Measurements from ENCODE around the gene PDS5B.
A peak's percentile ranks its signal among the peaks of the same experiment; 100 is the strongest.

The PDS5B gene

DNA sequence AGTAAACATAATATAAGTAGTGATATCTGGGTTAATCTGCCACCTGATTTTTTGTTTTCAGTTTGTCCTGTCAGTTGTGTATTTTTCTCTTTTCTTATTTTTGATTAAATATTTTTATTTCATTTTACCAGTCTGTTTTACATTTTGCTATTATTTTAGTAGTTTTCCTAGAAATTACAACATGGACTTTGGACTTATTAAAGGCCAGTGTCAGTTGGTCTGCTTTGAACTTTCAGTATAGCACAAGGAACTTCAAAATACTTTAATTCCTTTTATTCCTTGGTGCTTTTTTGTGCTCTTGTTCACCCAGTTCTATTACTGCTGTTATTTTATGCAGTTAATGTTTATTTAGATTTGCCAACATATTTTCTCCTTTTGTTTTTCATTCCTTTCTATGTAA, 149.6 kb downstream of the PDS5B start:
- H3K4me3 ChIP-seq (ENCODE audit: low read length) = no peak overlapping the region
- no peaks in the 10 kb centered on the region for H3K27me3 ChIP-seq (ENCODE audit: control insufficient read depth, insufficient read depth, low read length)
- H3K4me1 ChIP-seq (ENCODE audit: control insufficient read depth, insufficient read depth, low read length) = peaks cover 28% of the 10 kb centered on the region
- no peaks in the 10 kb centered on the region for H3K9me3 ChIP-seq (replicated peaks; ENCODE audit: low read length)
- H3K36me3 ChIP-seq (ENCODE audit: insufficient read depth, low read length) = no peaks in the 10 kb centered on the region
- no peak overlapping the region for H3K9ac ChIP-seq (ENCODE audit: low read depth, low read length)
- H3K4me2 ChIP-seq (ENCODE audit: low read length) = no peak overlapping the region

DNA sequence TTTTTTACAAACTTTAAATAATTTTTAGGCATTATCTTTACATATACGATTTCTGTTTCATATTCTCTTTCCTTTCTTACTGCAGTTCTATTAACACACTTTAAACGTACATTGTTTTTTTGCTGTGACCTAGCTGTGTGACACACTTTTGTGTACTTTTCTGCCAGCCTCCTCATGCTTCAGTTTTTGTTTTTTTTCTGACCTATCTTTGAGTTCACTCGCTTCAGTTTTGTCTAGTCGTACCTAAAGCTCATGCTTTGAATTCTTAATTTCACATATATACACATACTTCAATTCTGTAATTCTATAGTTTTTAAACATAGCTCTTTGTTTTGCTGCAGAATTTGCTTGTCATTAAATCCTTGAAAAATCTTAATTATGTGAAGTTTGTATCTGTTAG, 150.4 kb downstream of the PDS5B start:
- Histone ChIP-seq H3K36me3 (ENCODE audit: insufficient read depth, low read length) (no peaks in the 10 kb centered on the region), H3K27me3 (ENCODE audit: control insufficient read depth, insufficient read depth, low read length) (no peaks in the 10 kb centered on the region), H3K9ac (ENCODE audit: low read depth, low read length) (peak overlapping the region; percentile 82), H3K4me1 (ENCODE audit: control insufficient read depth, insufficient read depth, low read length) (peaks cover 21% of the 10 kb centered on the region), H3K4me3 (ENCODE audit: low read length) (peak overlapping the region; percentile 65), H3K4me2 (ENCODE audit: low read length) (peak overlapping the region; percentile 87), H3K9me3 (replicated peaks; ENCODE audit: low read length) (no peaks in the 10 kb centered on the region)

DNA sequence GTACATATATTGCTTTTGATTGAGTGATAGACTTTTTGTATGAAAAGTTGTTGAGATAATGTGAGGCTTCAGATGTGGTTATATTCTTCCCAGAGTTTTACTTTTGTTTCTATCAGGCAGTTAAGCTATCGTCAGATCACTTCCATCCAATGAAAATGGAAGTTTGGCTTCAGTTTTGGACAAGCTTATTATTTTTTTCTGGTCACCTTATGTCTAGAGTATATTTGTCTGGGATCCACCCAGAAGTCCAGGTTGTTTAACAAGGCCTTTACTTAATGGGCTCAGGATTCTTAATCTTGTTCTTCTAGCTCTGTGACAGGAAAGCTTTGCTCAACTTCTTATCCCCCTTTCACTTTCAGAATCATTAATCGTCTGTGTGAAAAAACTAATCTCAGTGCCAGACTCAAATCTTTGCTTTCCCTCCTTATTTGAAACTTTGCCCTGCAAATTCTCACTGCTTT, 150.9 kb downstream of the PDS5B start:
- no peaks in the 10 kb centered on the region for H3K27me3 ChIP-seq (ENCODE audit: control insufficient read depth, insufficient read depth, low read length)
- H3K4me3 ChIP-seq (ENCODE audit: low read length) = peak overlapping the region; percentile 65
- H3K36me3 ChIP-seq (ENCODE audit: insufficient read depth, low read length) = no peaks in the 10 kb centered on the region
- no peaks in the 10 kb centered on the region for H3K9me3 ChIP-seq (replicated peaks; ENCODE audit: low read length)
- peaks cover 17% of the 10 kb centered on the region for H3K4me1 ChIP-seq (ENCODE audit: control insufficient read depth, insufficient read depth, low read length)
- H3K9ac ChIP-seq (ENCODE audit: low read depth, low read length) = peak overlapping the region; percentile 82
- H3K4me2 ChIP-seq (ENCODE audit: low read length) = peak overlapping the region; percentile 87

DNA sequence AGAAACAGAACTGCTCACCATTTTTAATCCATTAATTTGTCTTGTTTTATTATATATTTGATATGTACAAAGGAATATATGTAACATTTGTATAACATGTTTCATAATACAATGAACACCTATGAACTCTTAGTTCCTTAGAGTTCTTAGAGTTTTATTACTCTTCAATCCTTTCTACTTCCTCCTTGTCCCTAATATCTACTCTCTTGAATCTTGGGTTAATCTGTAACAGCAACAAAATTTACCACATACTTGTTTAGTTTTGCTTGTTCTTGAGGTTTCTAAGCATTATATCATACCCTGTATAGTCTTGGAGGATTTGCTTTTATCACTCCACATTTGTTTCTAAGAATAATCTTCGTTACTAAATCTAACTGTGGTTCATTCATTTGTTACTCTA, 151.4 kb downstream of the PDS5B start:
- Histone ChIP-seq H3K4me3 (ENCODE audit: low read length) (peak overlapping the region; percentile 65), H3K36me3 (ENCODE audit: insufficient read depth, low read length) (no peaks in the 10 kb centered on the region), H3K27me3 (ENCODE audit: control insufficient read depth, insufficient read depth, low read length) (no peaks in the 10 kb centered on the region), H3K4me2 (ENCODE audit: low read length) (peak overlapping the region; percentile 87), H3K4me1 (ENCODE audit: control insufficient read depth, insufficient read depth, low read length) (peaks cover 16% of the 10 kb centered on the region), H3K9me3 (replicated peaks; ENCODE audit: low read length) (no peaks in the 10 kb centered on the region), H3K9ac (ENCODE audit: low read depth, low read length) (peak overlapping the region; percentile 82)

DNA sequence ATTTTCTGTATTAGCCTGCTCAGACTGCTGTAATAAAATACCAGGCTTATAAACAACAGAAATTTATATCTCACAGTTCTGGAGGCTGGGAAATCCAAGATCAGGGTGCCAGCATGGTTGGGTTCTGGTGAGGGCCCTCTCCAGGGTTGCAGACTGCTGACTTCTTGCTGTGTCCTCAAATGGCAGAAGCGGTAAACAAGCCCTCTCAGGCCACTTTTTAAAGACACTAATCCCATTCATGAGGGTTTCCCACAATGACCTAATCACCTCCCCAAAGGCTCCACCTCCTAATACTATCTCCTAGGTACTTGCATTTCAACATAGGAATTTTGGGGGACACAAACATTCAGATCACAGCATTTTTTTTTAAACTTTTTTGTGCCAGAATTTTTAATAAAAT, 159.3 kb downstream of the PDS5B start:
- H3K27me3 ChIP-seq (ENCODE audit: control insufficient read depth, insufficient read depth, low read length) = no peaks in the 10 kb centered on the region
- H3K9me3 ChIP-seq (replicated peaks; ENCODE audit: low read length) = no peaks in the 10 kb centered on the region
- peaks cover 8% of the 10 kb centered on the region for H3K36me3 ChIP-seq (ENCODE audit: insufficient read depth, low read length)
- no peaks in the 10 kb centered on the region for H3K4me1 ChIP-seq (ENCODE audit: control insufficient read depth, insufficient read depth, low read length)
- H3K4me3 ChIP-seq (ENCODE audit: low read length) = no peak overlapping the region
- H3K4me2 ChIP-seq (ENCODE audit: low read length) = no peak overlapping the region
- no peak overlapping the region for H3K9ac ChIP-seq (ENCODE audit: low read depth, low read length)

DNA sequence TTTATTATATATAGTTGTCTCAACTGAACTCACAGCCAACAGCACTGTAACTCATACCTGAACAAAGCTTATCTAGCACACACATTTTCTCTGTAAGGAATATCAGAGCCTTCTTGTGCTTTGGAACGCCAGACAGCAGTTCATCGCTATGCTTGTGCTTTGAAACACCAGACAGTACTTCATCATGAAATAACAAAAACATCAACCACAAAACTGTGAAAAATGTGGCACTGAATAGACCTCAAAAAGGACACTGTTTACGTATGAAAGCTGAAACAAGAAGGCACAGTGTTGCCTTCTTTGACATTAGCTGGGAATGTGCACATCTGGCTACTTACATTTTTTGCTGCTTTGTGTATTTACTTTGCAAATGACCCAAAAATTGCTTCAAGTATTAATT, 160.2 kb downstream of the PDS5B start:
- H3K4me1 ChIP-seq (ENCODE audit: control insufficient read depth, insufficient read depth, low read length) = no peaks in the 10 kb centered on the region
- H3K4me3 ChIP-seq (ENCODE audit: low read length) = no peak overlapping the region
- peaks cover 8% of the 10 kb centered on the region for H3K36me3 ChIP-seq (ENCODE audit: insufficient read depth, low read length)
- no peaks in the 10 kb centered on the region for H3K27me3 ChIP-seq (ENCODE audit: control insufficient read depth, insufficient read depth, low read length)
- H3K9me3 ChIP-seq (replicated peaks; ENCODE audit: low read length) = no peaks in the 10 kb centered on the region
- H3K4me2 ChIP-seq (ENCODE audit: low read length) = no peak overlapping the region
- no peak overlapping the region for H3K9ac ChIP-seq (ENCODE audit: low read depth, low read length)

DNA sequence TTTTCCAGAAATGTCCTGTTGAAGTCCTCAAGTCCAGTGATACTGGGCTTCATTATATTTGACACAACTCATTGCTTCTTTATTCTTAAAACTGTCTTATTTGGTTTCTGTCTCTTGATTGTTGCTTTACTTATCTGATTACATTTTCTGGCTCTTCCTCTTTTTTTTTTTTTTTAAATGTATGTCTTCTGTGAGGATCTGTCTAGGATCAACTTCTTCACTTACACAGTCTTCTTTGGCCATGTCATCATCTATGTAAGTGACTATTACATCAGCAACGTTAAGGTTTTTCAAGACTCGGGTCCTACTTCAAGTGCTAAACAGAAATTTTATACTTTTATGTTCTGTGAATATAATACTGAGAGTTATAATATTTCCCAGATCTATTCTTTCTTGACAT, 162.1 kb downstream of the PDS5B start:
- H3K9ac ChIP-seq (ENCODE audit: low read depth, low read length) = no peak overlapping the region
- no peaks in the 10 kb centered on the region for H3K9me3 ChIP-seq (replicated peaks; ENCODE audit: low read length)

DNA sequence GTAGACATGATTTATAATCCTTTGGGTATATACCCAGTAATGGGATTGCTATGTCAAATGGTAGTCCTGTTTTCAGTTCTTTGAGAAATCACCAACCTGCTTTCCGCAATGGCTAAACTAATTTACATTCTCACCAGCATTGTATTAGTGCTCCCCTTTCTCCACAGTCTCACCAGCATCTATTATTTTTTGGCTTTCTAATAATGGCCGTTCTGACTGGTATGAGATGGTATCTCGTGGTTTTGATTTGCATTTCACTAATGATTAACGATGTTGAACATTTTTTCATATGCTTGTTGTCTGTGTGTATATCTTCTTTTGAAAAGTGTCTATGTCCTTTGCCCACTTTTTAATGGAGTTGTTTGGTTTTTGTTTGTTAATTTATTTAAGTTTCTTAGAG, 165.1 kb downstream of the PDS5B start:
- Histone ChIP-seq H3K4me2 (ENCODE audit: low read length) (no peak overlapping the region), H3K4me3 (ENCODE audit: low read length) (no peak overlapping the region), H3K27me3 (ENCODE audit: control insufficient read depth, insufficient read depth, low read length) (no peaks in the 10 kb centered on the region), H3K9me3 (replicated peaks; ENCODE audit: low read length) (no peaks in the 10 kb centered on the region), H3K4me1 (ENCODE audit: control insufficient read depth, insufficient read depth, low read length) (no peaks in the 10 kb centered on the region), H3K9ac (ENCODE audit: low read depth, low read length) (no peak overlapping the region), H3K36me3 (ENCODE audit: insufficient read depth, low read length) (peaks cover 5% of the 10 kb centered on the region)

More for the DNA sequence above, 162.1 kb downstream of the PDS5B start:
- Histone ChIP-seq H3K36me3 (ENCODE audit: insufficient read depth, low read length) (peaks cover 8% of the 10 kb centered on the region), H3K27me3 (ENCODE audit: control insufficient read depth, insufficient read depth, low read length) (no peaks in the 10 kb centered on the region), H3K4me1 (ENCODE audit: control insufficient read depth, insufficient read depth, low read length) (no peaks in the 10 kb centered on the region), H3K4me2 (ENCODE audit: low read length) (no peak overlapping the region), H3K4me3 (ENCODE audit: low read length) (no peak overlapping the region)

DNA sequence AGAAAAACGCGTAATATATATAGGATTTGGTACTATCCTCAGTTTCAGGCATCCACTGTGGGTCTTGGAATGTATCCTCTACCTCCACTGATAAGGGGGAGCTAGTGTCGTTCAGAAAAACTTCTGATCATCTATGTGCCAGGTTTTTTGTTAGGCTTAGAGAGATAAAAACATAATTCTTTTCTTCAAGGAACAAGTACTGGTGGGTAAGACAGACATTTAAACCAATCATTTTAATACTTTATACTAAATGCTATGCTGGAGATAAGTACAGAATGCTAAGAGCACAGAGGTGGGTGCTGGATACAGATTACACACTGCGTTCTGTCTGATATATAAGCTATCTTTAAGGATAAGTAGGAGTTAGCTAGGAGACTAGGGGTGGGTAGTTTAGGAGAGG, 166.1 kb downstream of the PDS5B start:
- H3K4me3 ChIP-seq (ENCODE audit: low read length) = no peak overlapping the region
- H3K36me3 ChIP-seq (ENCODE audit: insufficient read depth, low read length) = peaks cover 3% of the 10 kb centered on the region
- no peaks in the 10 kb centered on the region for H3K9me3 ChIP-seq (replicated peaks; ENCODE audit: low read length)
- H3K4me1 ChIP-seq (ENCODE audit: control insufficient read depth, insufficient read depth, low read length) = no peaks in the 10 kb centered on the region
- no peaks in the 10 kb centered on the region for H3K27me3 ChIP-seq (ENCODE audit: control insufficient read depth, insufficient read depth, low read length)
- H3K4me2 ChIP-seq (ENCODE audit: low read length) = no peak overlapping the region
- H3K9ac ChIP-seq (ENCODE audit: low read depth, low read length) = no peak overlapping the region

DNA sequence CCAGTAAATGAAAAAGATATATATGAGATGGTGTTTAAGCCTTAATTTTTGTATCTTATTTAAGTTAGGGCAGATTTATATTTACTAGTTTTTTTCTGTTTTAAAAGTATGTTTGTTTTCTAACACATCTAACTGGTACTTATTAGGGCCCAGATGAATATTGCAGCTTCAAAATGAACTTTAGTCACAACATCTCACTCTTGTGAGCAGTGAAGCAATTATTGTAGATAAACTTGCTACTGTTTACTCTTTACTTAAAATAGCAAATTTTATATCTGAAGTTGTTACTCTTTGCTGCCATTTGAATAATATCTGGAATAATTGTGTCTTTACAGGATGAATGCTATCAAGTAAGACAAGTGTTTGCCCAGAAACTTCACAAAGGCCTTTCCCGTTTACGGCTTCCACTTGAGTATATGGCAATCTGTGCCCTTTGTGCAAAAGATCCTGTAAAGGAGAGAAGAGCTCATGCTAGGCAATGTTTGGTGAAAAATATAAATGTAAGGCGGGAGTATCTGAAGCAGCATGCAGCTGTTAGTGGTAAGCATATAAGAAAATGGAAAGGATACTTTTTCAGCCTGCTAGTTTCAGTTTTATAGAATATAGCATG, 166.8 kb downstream of the PDS5B start:
- H3K9ac ChIP-seq (ENCODE audit: low read depth, low read length) = no peak overlapping the region

DNA sequence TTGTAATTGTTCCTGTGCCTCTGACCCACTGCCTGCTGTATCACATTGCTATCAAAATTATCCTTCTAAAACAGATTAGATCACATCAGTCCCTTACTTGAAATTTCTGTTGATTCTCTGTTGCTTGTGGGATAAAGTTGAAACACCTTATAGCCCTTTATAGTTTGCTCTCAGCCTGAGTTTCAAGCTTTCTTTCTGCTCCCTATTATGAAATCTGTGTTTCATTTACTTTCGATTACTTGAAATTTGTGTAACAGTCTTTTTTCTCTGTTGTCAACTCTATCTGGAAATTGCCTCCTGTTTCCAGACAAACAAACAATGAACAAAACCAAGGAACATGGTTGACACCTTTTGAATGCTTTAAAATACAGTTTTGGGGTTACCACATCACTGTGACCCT, 167.9 kb downstream of the PDS5B start:
- Histone ChIP-seq H3K4me3 (ENCODE audit: low read length) (no peak overlapping the region), H3K4me1 (ENCODE audit: control insufficient read depth, insufficient read depth, low read length) (no peaks in the 10 kb centered on the region), H3K4me2 (ENCODE audit: low read length) (no peak overlapping the region), H3K27me3 (ENCODE audit: control insufficient read depth, insufficient read depth, low read length) (no peaks in the 10 kb centered on the region), H3K36me3 (ENCODE audit: insufficient read depth, low read length) (peaks cover 3% of the 10 kb centered on the region), H3K9ac (ENCODE audit: low read depth, low read length) (no peak overlapping the region), H3K9me3 (replicated peaks; ENCODE audit: low read length) (no peaks in the 10 kb centered on the region)

More for the DNA sequence above, 166.8 kb downstream of the PDS5B start:
- H3K4me2 ChIP-seq (ENCODE audit: low read length) = no peak overlapping the region
- H3K27me3 ChIP-seq (ENCODE audit: control insufficient read depth, insufficient read depth, low read length) = no peaks in the 10 kb centered on the region
- H3K36me3 ChIP-seq (ENCODE audit: insufficient read depth, low read length) = peaks cover 3% of the 10 kb centered on the region
- H3K4me1 ChIP-seq (ENCODE audit: control insufficient read depth, insufficient read depth, low read length) = no peaks in the 10 kb centered on the region
- no peak overlapping the region for H3K4me3 ChIP-seq (ENCODE audit: low read length)
- no peaks in the 10 kb centered on the region for H3K9me3 ChIP-seq (replicated peaks; ENCODE audit: low read length)

DNA sequence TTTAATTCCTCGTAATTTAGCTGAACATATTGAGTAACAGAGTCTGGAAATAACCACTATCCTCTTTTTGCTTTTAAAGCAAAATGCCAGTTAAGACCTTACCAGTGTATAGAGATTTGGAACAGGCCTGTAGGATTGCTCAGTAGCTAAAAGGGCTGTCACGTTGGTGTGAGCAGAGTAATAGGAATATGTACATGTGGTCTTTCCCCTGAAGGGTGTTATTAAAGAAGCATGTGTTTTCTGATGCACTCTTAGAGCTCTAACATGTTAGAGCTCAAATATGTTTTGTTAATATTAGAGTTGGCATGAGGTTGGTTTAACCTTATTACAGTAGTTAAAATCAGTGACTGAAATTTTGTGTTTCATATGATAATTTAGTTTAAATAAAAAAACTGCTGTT, 172.9 kb downstream of the PDS5B start:
- no peak overlapping the region for H3K4me3 ChIP-seq (ENCODE audit: low read length)
- H3K9ac ChIP-seq (ENCODE audit: low read depth, low read length) = no peak overlapping the region
- H3K4me1 ChIP-seq (ENCODE audit: control insufficient read depth, insufficient read depth, low read length) = no peaks in the 10 kb centered on the region
- peaks cover 16% of the 10 kb centered on the region for H3K36me3 ChIP-seq (ENCODE audit: insufficient read depth, low read length)
- H3K27me3 ChIP-seq (ENCODE audit: control insufficient read depth, insufficient read depth, low read length) = no peaks in the 10 kb centered on the region
- H3K9me3 ChIP-seq (replicated peaks; ENCODE audit: low read length) = no peaks in the 10 kb centered on the region
- no peak overlapping the region for H3K4me2 ChIP-seq (ENCODE audit: low read length)

Measured in skeletal muscle satellite cell (primary cell).